GM10847 (cell line): ENCODE data around the gene ZNF276.

Experiments used
- POLR2A ChIP-seq: IDR thresholded peaks from 2 replicates; pipeline ENCODE4 v1.6.1; 2011; ENCODE audit not compliant: insufficient read length; ENCODE audit errors: extremely low read depth

The ZNF276 gene

DNA sequence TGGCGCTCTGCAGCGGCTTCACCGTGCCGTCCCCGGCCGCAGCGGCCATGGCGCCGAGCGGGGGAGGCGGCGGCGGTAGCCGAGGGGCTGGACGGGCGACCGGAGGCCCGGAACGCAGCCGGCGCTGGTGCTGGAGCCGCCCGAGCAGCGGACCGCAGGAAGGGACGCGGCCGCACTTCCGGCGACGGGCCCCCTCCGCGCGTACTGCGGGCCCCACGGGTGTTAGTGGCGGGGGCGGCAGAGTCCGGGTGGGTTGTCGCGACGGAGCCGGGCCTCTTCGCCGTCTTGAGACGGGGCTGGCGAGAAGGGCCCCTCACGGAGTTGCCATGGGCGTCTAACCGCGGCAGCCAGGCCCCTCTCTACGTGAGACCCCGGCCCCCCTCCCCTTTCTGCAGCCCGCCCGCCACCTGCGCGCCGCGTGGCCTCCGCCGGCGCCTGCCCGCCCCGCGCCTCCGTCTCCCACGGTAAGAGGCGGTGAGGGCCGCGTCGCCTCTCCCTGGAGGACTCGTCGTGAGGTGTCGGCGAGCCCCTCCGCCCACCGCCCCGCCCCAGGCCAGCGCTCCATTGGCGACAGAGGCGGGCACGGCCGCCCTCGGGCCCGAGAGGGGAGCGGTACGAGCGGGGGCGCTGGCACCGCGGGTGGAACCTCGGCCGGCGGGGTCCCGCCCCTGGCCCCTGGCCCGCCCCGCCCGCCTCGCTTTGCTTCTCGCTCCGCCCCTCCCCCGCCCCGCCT is at the start of gene ZNF276, which contains the start of gene VPS9D1:
ZNF276 (plus strand) TSS at position 725 of the 733 bp plus-strand sequence. CDS start 104 bp downstream, outside the sequence.
VPS9D1 (minus strand) TSS at position 86 of the 733 bp plus-strand sequence; CDS start at position 49, 37 bp downstream.
- TF ChIP-seq POLR2A = peak; percentile 50

DNA sequence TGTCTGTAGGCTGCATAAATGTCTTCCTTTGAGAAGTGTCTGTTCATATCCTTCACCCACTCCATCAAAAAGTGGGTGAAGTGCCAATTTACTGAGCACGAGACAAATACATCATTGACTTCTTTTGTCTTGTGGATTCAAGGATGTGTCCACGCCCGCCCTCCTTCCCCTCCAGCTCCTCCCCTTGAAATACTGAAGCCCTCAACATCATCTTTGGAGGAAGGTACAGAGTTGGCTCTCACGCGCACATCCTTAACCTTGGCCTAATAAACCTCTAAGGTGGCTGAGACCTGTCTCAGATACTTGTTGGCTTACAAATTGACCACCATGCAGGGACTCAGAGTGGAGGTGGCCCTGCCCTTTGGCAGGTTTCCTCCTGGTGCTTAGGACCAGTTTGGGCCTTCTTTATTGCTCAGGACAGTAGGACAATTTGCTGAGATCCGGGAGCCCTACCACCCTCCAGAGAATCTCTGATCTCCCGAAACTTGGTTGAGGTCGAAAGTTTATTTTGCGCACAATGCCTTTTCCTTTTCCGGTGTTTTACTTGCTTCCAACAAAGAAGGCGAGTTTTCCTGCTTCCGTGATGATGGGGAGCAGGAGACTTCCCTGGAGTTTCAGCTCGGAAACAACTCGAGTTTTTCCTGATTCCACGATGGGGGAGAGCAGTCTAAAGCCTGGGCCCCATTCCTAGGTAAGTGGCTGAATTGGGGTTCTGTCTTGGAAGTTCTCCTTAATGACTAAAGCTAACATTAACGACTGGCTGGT is 49.0 kb upstream of the ZNF276 start:
- no peak for TF ChIP-seq POLR2A

- no peak for TF ChIP-seq POLR2A
Measured at GRCh38 chr16:89678258-89678657, 43.1 kb upstream of the ZNF276 start.

GRCh38 chr16:89685916-89686315 is 35.4 kb upstream of the ZNF276 start:
- TF ChIP-seq POLR2A = no peak

GRCh38 chr16:89686520-89687091 is 34.7 kb upstream of the ZNF276 start, which contains the start of gene CDK10:
Gene CDK10 (plus strand): TSS chr16:89686689. CDS start chr16:89686711, 22 bp downstream.
- peak; percentile 91 for TF ChIP-seq POLR2A

DNA sequence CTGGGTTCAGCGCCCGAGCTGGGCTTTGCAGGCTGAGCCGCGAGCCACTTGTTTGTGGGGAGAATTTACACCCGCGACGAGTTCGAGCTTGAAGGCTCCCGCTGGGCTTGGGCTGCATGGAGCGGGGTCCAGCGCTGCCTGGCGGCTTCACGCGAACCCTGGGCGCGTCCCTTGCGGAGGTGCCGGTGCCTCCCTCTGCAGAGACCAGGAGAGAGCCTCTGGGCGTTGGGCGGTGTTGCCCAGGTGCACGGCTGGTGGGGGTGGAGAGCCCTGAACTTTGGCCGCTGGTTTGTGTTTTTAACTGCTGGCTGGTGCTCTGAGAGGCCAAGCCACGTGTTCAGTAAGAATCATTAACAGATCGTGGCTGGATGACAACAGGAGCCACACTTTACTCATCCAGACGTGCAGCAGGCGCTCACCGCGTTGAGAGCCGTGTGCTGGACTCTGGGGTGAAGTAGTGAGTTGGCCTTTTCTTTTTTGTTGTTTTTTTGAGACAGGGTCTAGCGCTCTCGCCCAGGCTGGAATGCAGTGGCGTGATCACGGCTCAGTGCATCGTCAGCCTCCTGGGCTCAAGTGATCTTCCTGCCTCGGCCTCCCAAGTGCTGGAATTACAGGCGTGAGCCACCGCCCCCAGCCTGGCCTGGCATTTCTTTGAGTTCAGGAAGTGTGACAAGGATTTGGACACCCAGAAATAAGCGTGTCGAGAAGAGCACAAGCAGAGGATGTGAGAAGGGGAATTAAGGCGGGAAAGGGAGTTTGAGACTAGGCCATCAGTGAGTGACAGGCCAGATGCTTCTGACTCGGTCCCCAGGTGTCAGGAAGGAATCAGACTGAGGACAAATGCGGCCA is 34.0 kb upstream of the ZNF276 start:
- no peak for TF ChIP-seq POLR2A

DNA sequence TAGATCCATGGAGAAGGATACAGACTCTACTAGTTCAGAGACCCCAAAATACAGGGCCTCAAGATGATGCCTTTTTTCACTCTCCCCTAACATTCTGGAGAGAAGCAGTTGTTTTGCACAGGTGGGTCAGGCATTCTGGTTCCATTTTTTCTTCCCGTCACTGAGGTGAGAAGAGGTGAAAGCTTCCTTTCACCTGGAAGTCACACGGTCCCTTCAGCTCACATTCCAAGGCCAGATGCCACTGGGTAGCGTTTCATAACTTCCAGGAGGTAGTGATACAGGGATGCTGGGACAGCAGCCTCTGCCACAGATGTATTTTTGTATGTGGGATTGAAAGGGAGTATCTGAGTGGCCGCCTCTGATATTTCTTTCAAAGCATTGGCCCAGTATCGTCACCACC is 32.9 kb upstream of the ZNF276 start:
- TF ChIP-seq POLR2A = no peak

DNA sequence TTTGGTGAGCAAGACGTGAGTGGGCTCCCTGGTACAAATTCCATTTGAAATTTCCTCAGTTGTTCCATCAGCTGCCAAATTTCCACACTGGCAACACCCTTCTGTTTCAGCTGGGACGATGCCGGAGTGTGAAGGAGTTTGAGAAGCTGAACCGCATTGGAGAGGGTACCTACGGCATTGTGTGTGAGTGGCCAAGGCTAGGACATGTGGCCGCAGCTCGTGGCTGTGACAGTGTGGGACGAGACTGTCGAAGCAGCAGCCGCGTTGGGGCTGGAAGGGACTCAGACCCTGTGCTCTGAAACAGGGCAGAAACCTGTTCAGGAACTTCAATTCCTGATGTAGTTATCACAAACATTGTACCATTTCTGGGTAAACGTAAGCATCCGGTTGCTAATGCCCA is 32.2 kb upstream of the ZNF276 start:
- TF ChIP-seq POLR2A = no peak

GRCh38 chr16:89690392-89690901 is 30.9 kb upstream of the ZNF276 start:
- no peak for TF ChIP-seq POLR2A

DNA sequence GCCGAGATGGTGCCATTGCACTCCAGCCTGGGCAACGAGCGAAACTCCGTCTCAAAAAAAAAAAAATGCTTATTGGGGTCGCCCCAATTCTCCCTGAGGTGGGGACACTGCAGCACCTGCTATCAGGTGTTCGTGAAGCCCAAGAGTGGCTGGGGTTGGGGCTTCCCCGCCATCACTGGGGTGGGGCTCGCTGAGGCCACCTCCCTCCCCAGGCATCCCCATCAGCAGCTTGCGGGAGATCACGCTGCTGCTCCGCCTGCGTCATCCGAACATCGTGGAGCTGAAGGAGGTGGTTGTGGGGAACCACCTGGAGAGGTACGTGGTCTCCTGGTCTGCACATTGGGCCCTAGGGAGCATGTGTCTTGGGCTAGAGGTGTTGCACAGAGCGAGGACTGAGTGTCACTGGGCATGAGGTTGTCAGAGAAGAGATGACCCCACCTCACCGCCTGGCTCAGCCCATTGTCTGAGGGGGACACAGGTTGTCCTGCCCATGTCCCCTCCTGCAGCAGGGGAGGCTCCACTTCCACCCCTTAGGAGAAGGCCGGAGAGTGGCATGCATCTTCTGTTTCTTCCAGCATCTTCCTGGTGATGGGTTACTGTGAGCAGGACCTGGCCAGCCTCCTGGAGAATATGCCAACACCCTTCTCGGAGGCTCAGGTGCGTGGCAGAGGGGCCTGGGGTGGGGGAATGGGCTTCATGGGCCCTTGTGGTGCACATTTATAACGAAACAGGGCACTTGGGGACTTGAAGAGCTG is 29.9 kb upstream of the ZNF276 start:
- no peak for TF ChIP-seq POLR2A

GRCh38 chr16:89691986-89692569 is 29.3 kb upstream of the ZNF276 start:
- TF ChIP-seq POLR2A = no peak

DNA sequence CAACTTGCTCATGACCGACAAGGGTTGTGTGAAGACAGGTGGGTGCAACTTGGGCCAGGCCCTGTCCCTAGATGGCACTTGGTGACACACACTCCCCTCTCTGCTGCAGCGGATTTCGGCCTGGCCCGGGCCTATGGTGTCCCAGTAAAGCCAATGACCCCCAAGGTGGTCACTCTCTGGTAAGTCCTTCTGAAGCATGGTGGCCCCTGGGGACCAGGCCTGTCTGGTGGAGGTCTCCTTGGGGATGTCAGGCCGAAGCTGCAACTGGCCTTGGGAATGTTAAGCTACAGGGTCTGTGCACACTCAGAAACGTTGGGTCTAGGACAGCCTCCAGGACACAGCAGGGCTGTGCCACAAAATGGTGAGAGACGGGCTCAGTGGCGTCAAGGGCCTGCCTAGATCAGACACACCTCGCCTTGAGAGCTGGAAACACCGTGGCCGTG is 28.0 kb upstream of the ZNF276 start:
- TF ChIP-seq POLR2A = no peak

GRCh38 chr16:89693931-89694783 is 27.2 kb upstream of the ZNF276 start:
- no peak for TF ChIP-seq POLR2A
